Adipocyte (in vitro differentiated cells): ENCODE measurements around the gene POLE3.
"Not testable (repeated sequence)": the region's sequence is repeated elsewhere in the genome, so short reads cannot be mapped to it uniquely, and the experiment has no call there.

Experiments used
- DNase-seq: peaks from one replicate; pipeline ENCODE4 v3.0.0-alpha.2; 2015; ENCODE audit warnings: low read depth
- H3K27me3 ChIP-seq: replicated peaks from 2 replicates; pipeline ENCODE4 v1.7.0; 2013; ENCODE audit warnings: mild to moderate bottlenecking, low read length, moderate library complexity; ENCODE audit not compliant: control insufficient read depth, insufficient read depth
- H3K36me3 ChIP-seq: 2 replicates; pipeline ENCODE4 v1.7.0; 2013; ENCODE audit warnings: low read length, mild to moderate bottlenecking, moderate library complexity; ENCODE audit not compliant: control insufficient read depth, insufficient read depth, severe bottlenecking
- H3K4me1 ChIP-seq: 2 replicates; pipeline ENCODE4 v1.7.0; 2013; ENCODE audit warnings: mild to moderate bottlenecking, low read length, moderate library complexity; ENCODE audit not compliant: control insufficient read depth, insufficient read depth
- H3K4me3 ChIP-seq: 2 replicates; pipeline ENCODE4 v1.7.0; 2013; ENCODE audit warnings: mild to moderate bottlenecking, low read length, moderate library complexity
- H3K9ac ChIP-seq: 2 replicates; pipeline ENCODE4 v1.7.0; 2013; ENCODE audit warnings: mild to moderate bottlenecking, low read length, moderate library complexity
- H3K9me3 ChIP-seq: 2 replicates; pipeline ENCODE4 v1.7.0; 2013; ENCODE audit warnings: mild to moderate bottlenecking, low read length, moderate library complexity; ENCODE audit not compliant: control insufficient read depth

POLE3 gene

GRCh38 chr9:113428062-113428615 is 17.7 kb upstream of the POLE3 start:
- no peak overlapping the region for H3K4me3 ChIP-seq
- H3K4me1 ChIP-seq = peaks cover 14% of the 10 kb centered on the region
- no peaks in the 10 kb centered on the region for H3K9me3 ChIP-seq
- H3K36me3 ChIP-seq = no peaks in the 10 kb centered on the region
- peaks cover 4% of the 10 kb centered on the region for H3K27me3 ChIP-seq
- no peak for DNase-seq
- H3K9ac ChIP-seq = no peak overlapping the region

- Histone ChIP-seq H3K36me3 (no peaks in the 10 kb centered on the region), H3K4me3 (no peak overlapping the region), H3K9ac (no peak overlapping the region), H3K9me3 (no peaks in the 10 kb centered on the region), H3K27me3 (peaks cover 4% of the 10 kb centered on the region), H3K4me1 (peaks cover 14% of the 10 kb centered on the region)
- DNase-seq = peak; percentile 76
Measured at GRCh38 chr9:113427629-113428028, 17.2 kb upstream of the POLE3 start.

- H3K36me3 ChIP-seq = no peaks in the 10 kb centered on the region
- no peak overlapping the region for H3K4me3 ChIP-seq
- H3K9me3 ChIP-seq = no peaks in the 10 kb centered on the region
- DNase-seq = no peak
- H3K9ac ChIP-seq = no peak overlapping the region
- H3K27me3 ChIP-seq = peaks cover 4% of the 10 kb centered on the region
- H3K4me1 ChIP-seq = peaks cover 14% of the 10 kb centered on the region
Measured at GRCh38 chr9:113426701-113427100, 16.2 kb upstream of the POLE3 start.

GRCh38 chr9:113425072-113425471 is 14.6 kb upstream of the POLE3 start:
- Histone ChIP-seq H3K4me3 (no peak overlapping the region), H3K27me3 (peaks cover 4% of the 10 kb centered on the region), H3K4me1 (peaks cover 14% of the 10 kb centered on the region), H3K9me3 (no peaks in the 10 kb centered on the region), H3K36me3 (no peaks in the 10 kb centered on the region), H3K9ac (no peak overlapping the region)
- no peak for DNase-seq

- no peak for DNase-seq
- no peak overlapping the region for H3K9ac ChIP-seq
- no peak overlapping the region for H3K4me3 ChIP-seq
- peaks cover 4% of the 10 kb centered on the region for H3K27me3 ChIP-seq
- no peaks in the 10 kb centered on the region for H3K36me3 ChIP-seq
- H3K9me3 ChIP-seq = no peaks in the 10 kb centered on the region
- H3K4me1 ChIP-seq = no peaks in the 10 kb centered on the region
Measured at GRCh38 chr9:113421726-113422125, 11.3 kb upstream of the POLE3 start.

- H3K9me3 ChIP-seq = no peaks in the 10 kb centered on the region
- no peaks in the 10 kb centered on the region for H3K36me3 ChIP-seq
- no peaks in the 10 kb centered on the region for H3K27me3 ChIP-seq
- no peak overlapping the region for H3K9ac ChIP-seq
- H3K4me1 ChIP-seq = no peaks in the 10 kb centered on the region
- no peak overlapping the region for H3K4me3 ChIP-seq
- no peak for DNase-seq
Measured at GRCh38 chr9:113417370-113417769, 6.9 kb upstream of the POLE3 start.

GRCh38 chr9:113416149-113416721 is 5.8 kb upstream of the POLE3 start:
- Histone ChIP-seq H3K4me3 (no peak overlapping the region), H3K9ac (no peak overlapping the region), H3K36me3 (no peaks in the 10 kb centered on the region), H3K9me3 (no peaks in the 10 kb centered on the region), H3K4me1 (no peaks in the 10 kb centered on the region), H3K27me3 (no peaks in the 10 kb centered on the region)
- DNase-seq = no peak

- Histone ChIP-seq H3K27me3 (no peaks in the 10 kb centered on the region), H3K4me1 (peaks cover 6% of the 10 kb centered on the region), H3K9me3 (no peaks in the 10 kb centered on the region), H3K36me3 (peaks cover 15% of the 10 kb centered on the region), H3K9ac (peak overlapping the region; percentile 97), H3K4me3 (peak overlapping the region; percentile 93)
- DNase-seq = no peak
Measured at GRCh38 chr9:113409883-113410206, 630 bp downstream of the POLE3 start.

- H3K36me3 ChIP-seq = peaks cover 15% of the 10 kb centered on the region
- peaks cover 6% of the 10 kb centered on the region for H3K4me1 ChIP-seq
- no peaks in the 10 kb centered on the region for H3K27me3 ChIP-seq
- H3K4me3 ChIP-seq = peak overlapping the region; percentile 93
- no peaks in the 10 kb centered on the region for H3K9me3 ChIP-seq
- peak; percentile 28 for DNase-seq
- peak overlapping the region; percentile 97 for H3K9ac ChIP-seq
Measured at GRCh38 chr9:113409481-113409880, 994 bp downstream of the POLE3 start.

GRCh38 chr9:113406873-113407511 is 3.5 kb downstream of the POLE3 start:
- peaks cover 15% of the 10 kb centered on the region for H3K4me1 ChIP-seq
- peak; percentile 86 for DNase-seq

GRCh38 chr9:113406353-113406752 is 4.1 kb downstream of the POLE3 start:
- not testable (repeated sequence) for H3K27me3 ChIP-seq, H3K4me3 ChIP-seq, H3K9me3 ChIP-seq, H3K9ac ChIP-seq, DNase-seq
- H3K4me1 ChIP-seq = peaks cover 20% of the 10 kb centered on the region
- H3K36me3 ChIP-seq = peaks cover 15% of the 10 kb centered on the region

More at GRCh38 chr9:113406873-113407511, 3.5 kb downstream of the POLE3 start:
- H3K36me3 ChIP-seq = peaks cover 15% of the 10 kb centered on the region
- not testable (repeated sequence) for H3K4me3 ChIP-seq, H3K27me3 ChIP-seq, H3K9ac ChIP-seq, H3K9me3 ChIP-seq
